RWPE2 (cell line): ENCODE measurements around the gene MORN1.
A peak's percentile ranks its signal among the peaks of the same experiment; 100 is the strongest.

Experiments used
- ATAC-seq: fragments of 200-7000 bp; cut with Tn5 transposase; 3 replicates; pipeline ENCODE4 v1.9.1; 2021; ENCODE audit warnings: low read depth
- DNase-seq: peaks from one replicate; pipeline ENCODE4 v3.0.0-alpha.2; 2020; ENCODE audit warnings: low spot score
- H3K27ac ChIP-seq: fragments of 450-650 bp; 2 replicates; pipeline ENCODE4 v1.5.1; 2017; ENCODE audit warnings: mild to moderate bottlenecking; ENCODE audit not compliant: poor library complexity, severe bottlenecking
- H3K27me3 ChIP-seq: fragments of 250-450 bp; sonication (Bioruptor Pico); 2 replicates; pipeline ENCODE4 v1.5.1; 2021; ENCODE audit warnings: mild to moderate bottlenecking, moderate library complexity; ENCODE audit not compliant: insufficient read depth, poor library complexity, severe bottlenecking
- H3K36me3 ChIP-seq: fragments of 250-450 bp; sonication (Bioruptor Pico); 2 replicates; pipeline ENCODE4 v1.5.1; 2020; ENCODE audit warnings: low read depth, mild to moderate bottlenecking, moderate library complexity
- H3K4me1 ChIP-seq: fragments of 250-450 bp; sonication (Bioruptor Pico); 2 replicates; pipeline ENCODE4 v1.5.1; 2021; ENCODE audit warnings: mild to moderate bottlenecking, moderate library complexity; ENCODE audit not compliant: insufficient read depth, poor library complexity, severe bottlenecking
- H3K4me3 ChIP-seq: fragments of 250-450 bp; sonication (Bioruptor Pico); 2 replicates; pipeline ENCODE4 v1.5.1; 2021; ENCODE audit warnings: mild to moderate bottlenecking, moderate library complexity; ENCODE audit not compliant: severe bottlenecking
- H3K9me3 ChIP-seq: fragments of 250-450 bp; sonication (Bioruptor Pico); 2 replicates; pipeline ENCODE4 v1.5.1; 2021; ENCODE audit warnings: mild to moderate bottlenecking, moderate library complexity; ENCODE audit not compliant: severe bottlenecking
- TF ChIP-seq, protein P1 (sequence below): fragments of 450-650 bp; IDR thresholded peaks from one replicate; pipeline ENCODE4 v1.5.1; 2017; ENCODE audit warnings: mild to moderate bottlenecking, moderate library complexity; ENCODE audit not compliant: poor library complexity, severe bottlenecking

The MORN1 gene

DNA sequence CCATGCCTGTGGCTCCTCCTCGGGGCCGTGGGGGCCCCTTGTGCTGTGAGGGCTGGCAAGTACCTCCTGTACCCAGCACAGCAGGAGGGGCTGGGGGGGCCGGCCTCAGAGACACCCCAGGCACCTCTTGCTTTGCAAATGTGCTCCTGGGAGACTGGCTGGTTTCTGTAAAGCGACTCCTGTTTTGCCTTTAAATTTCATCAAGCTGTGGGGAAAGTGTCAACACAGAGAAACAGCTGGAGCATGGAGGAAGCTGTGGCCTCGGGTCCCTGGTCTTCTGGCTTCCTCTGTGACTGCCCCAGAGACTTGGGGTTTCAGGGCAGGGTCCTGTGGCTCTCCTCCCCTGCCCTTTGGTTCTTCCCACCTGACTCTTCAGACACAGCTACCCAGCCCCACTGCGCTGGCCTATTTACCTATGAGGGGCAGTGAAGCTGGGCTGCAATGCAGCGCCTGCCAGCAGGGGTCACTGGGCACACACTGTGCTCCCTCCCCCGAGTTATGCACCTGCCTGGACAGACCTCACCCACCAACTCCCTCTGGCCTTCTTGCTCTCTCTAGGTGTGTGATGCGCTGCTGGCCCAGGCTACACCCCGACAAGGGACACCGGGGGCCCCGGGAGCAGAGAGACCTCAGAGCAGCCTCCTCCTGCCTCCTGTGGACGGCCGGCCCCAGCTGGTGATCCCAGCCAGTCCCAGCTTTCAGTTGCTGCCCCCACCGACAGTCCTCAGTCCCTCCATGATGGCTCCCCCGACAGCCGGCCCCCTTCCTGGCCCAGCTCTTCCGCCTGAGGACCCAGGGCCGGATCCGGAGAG, 38.6 kb upstream of the MORN1 start:
- no peaks in the 10 kb centered on the region for H3K9me3 ChIP-seq
- no peak overlapping the region for H3K4me3 ChIP-seq
- no peaks in the 10 kb centered on the region for H3K27me3 ChIP-seq
- H3K27ac ChIP-seq, result peak overlapping the region; percentile 86
- TF ChIP-seq, protein P1, sequence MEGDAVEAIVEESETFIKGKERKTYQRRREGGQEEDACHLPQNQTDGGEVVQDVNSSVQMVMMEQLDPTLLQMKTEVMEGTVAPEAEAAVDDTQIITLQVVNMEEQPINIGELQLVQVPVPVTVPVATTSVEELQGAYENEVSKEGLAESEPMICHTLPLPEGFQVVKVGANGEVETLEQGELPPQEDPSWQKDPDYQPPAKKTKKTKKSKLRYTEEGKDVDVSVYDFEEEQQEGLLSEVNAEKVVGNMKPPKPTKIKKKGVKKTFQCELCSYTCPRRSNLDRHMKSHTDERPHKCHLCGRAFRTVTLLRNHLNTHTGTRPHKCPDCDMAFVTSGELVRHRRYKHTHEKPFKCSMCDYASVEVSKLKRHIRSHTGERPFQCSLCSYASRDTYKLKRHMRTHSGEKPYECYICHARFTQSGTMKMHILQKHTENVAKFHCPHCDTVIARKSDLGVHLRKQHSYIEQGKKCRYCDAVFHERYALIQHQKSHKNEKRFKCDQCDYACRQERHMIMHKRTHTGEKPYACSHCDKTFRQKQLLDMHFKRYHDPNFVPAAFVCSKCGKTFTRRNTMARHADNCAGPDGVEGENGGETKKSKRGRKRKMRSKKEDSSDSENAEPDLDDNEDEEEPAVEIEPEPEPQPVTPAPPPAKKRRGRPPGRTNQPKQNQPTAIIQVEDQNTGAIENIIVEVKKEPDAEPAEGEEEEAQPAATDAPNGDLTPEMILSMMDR, result peak; percentile 57
- DNase-seq, result no peak
- H3K36me3 ChIP-seq, result peaks cover 51% of the 10 kb centered on the region
- peaks cover 24% of the 10 kb centered on the region for H3K4me1 ChIP-seq
- no peak for ATAC-seq

DNA sequence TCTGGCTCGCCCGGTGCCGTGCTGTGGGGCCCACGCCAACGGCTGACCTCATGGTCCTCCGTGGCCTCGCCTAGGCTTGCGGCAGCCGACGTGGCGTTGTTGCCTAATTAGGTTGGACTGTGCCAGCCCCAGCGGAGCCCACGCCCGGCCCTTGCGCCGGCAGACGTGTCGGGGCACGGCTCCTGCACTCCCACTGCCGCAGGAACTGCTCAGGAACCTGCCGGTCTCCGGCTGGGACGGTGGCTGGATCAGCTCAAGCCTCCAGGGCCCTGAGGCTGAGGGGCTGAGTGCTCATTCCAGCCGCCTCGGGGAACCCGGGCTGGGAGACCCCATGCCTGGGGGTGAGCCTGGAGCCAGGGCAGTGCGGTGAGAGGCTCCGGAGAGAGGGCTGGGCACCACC, 37.1 kb upstream of the MORN1 start:
- Histone ChIP-seq H3K27me3 (no peaks in the 10 kb centered on the region), H3K4me3 (peak overlapping the region; percentile 46), H3K4me1 (peaks cover 24% of the 10 kb centered on the region), H3K9me3 (peaks cover 2% of the 10 kb centered on the region), H3K27ac (peak overlapping the region; percentile 86), H3K36me3 (peaks cover 36% of the 10 kb centered on the region)
- ATAC-seq (peak; percentile 83), DNase-seq (peak; percentile 87)
- TF ChIP-seq, protein P1, result no peak

DNA sequence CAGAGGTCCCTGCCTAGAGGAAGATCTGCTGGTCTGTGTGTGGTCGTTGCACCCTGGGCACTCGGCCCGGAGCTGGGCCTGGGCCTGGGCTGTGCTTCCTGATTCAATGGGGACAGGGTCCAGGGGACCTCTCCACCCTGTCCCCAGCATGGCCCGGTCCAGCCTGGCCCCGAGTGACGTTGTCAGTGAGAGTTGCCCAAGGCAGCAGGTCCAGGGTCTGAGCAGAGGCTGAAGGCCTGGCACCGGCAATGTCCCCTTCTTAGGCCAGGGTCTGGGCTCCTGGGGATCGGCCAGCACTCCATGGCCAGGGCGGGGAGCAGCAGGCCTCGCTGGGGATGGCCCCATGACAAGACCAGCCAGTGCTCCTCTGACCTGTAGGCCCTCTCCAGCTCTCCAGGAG, 36.6 kb upstream of the MORN1 start:
- ATAC-seq (no peak; the same call in 2 of the 3 replicates), DNase-seq (no peak)
- H3K27me3 ChIP-seq, result no peaks in the 10 kb centered on the region
- H3K36me3 ChIP-seq, result peaks cover 31% of the 10 kb centered on the region
- H3K4me3 ChIP-seq, result peak overlapping the region; percentile 46
- peak overlapping the region; percentile 86 for H3K27ac ChIP-seq
- peaks cover 5% of the 10 kb centered on the region for H3K9me3 ChIP-seq
- peaks cover 24% of the 10 kb centered on the region for H3K4me1 ChIP-seq
- TF ChIP-seq, protein P1, result no peak

DNA sequence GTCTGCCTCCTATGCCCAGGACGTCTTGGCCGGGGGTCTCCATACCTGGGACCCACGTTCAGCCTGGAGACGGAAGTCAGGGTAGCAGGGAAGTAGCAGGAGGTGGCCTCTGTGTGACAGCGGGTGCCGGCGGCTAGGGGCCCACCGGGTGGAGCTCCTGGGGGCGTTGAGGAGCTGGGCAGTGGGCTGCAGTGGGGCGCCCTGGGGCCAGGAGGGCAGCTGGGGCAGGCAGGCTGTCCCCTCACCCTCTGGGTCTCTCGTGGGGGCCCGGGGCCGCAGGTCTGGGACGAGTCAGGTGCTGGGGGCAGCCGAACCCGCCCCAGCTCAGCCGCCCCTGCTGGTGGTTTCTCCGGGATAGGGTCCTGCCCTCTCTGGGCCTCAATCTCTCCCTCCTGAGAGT, 35.7 kb upstream of the MORN1 start:
- TF ChIP-seq, protein P1, result no peak
- Histone ChIP-seq H3K27ac (peak overlapping the region; percentile 86), H3K4me1 (peaks cover 24% of the 10 kb centered on the region), H3K36me3 (peaks cover 22% of the 10 kb centered on the region), H3K27me3 (no peaks in the 10 kb centered on the region), H3K4me3 (no peak overlapping the region), H3K9me3 (peaks cover 5% of the 10 kb centered on the region)
- DNase-seq (no peak), ATAC-seq (no peak)

DNA sequence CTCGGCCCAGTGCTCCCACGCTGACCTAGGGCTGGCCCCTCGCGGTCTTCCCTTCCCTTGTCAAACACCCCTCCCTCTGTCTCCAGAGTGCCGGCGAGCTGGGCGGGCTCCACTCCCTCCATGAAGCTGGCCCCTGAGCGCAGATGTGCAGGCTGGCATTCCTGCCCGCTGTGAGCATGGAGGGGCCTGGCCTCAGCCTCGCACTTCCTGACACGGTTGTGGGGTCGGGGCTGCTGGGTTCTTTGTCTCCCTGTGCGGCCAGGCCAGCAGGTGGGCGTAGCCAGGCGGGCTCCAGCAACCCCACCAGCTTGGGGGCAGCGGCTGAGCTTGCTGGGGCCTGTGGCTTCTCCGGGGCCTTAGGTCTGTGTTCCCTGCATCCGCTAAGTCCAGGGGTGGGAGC, 35.2 kb upstream of the MORN1 start:
- H3K4me3 ChIP-seq, result no peak overlapping the region
- H3K4me1 ChIP-seq, result peaks cover 24% of the 10 kb centered on the region
- no peak overlapping the region for H3K27ac ChIP-seq
- no peak for DNase-seq
- H3K9me3 ChIP-seq, result peaks cover 5% of the 10 kb centered on the region
- no peak for ATAC-seq
- TF ChIP-seq, protein P1, result no peak
- H3K27me3 ChIP-seq, result no peaks in the 10 kb centered on the region
- peaks cover 17% of the 10 kb centered on the region for H3K36me3 ChIP-seq
